HepG2 (cell line): Measurements from ENCODE around the gene PPP1R12C. TPM values are rescaled to one million over a fixed set of nuclear protein-coding genes. Genes with fewer than 3 reads are reported as not detected.

ENCODE experiments used
- CCAR2 ChIP-seq: fragments of 200-400 bp; formaldehyde crosslinking; optimal IDR thresholded peaks from 2 replicates; pipeline ENCODE3; 2018; ENCODE audit warnings: low read depth, mild to moderate bottlenecking, low read length, moderate library complexity
- CREBL2 ChIP-seq: sonication (generic); formaldehyde crosslinking; IDR thresholded peaks from 2 replicates; pipeline ENCODE4 v1.8.1; 2023; ENCODE audit warnings: missing genetic modification reagents, mild to moderate bottlenecking, borderline replicate concordance
- HMG20A ChIP-seq: IDR thresholded peaks from 2 replicates; pipeline ENCODE4 v1.6.1; 2016; ENCODE audit warnings: borderline replicate concordance
- KLF16 ChIP-seq, 2 experiments: sonication (generic) in 1 of 2; formaldehyde crosslinking in 1 of 2; IDR thresholded peaks; 2 replicates each; pipeline versions ENCODE4 v1.6.1 to v1.8.0; 2016 to 2023; ENCODE audit warnings: missing genetic modification reagents in 2 of 2, missing compliant biosample characterization in 1 of 2
- MLLT10 ChIP-seq: sonication (generic); formaldehyde crosslinking; IDR thresholded peaks from 2 replicates; pipeline ENCODE4 v1.4.0; 2020; ENCODE audit warnings: missing genetic modification reagents
- POLR2A ChIP-seq, 2 experiments: IDR thresholded peaks; 2 replicates each; pipeline ENCODE4 v1.6.1; 2011; ENCODE audit warnings: low read depth in 2 of 2, low read length in 2 of 2, mild to moderate bottlenecking in 1 of 2, moderate library complexity in 1 of 2; ENCODE audit not compliant: insufficient read depth in 1 of 2
- RERE ChIP-seq: IDR thresholded peaks from 2 replicates; pipeline ENCODE4 v1.6.1; 2016; ENCODE audit warnings: low read depth, missing genetic modification reagents, missing compliant biosample characterization
- SP1 ChIP-seq, 2 experiments: fragments of 450-650 bp in 1 of 2; sonication (generic) in 1 of 2; formaldehyde crosslinking in 1 of 2; IDR thresholded peaks; 2 replicates each; pipeline versions ENCODE4 v1.4.0 to v1.6.1; 2016 to 2020; ENCODE audit warnings: missing genetic modification reagents in 1 of 2
- TFDP1 ChIP-seq: IDR thresholded peaks from 2 replicates; pipeline ENCODE4 v1.6.1; 2016; ENCODE audit warnings: missing compliant biosample characterization, missing genetic modification reagents, borderline replicate concordance
- ZBTB37 ChIP-seq: sonication (generic); formaldehyde crosslinking; IDR thresholded peaks from 2 replicates; pipeline ENCODE4 v1.4.0; 2020; ENCODE audit warnings: mild to moderate bottlenecking, missing genetic modification reagents
- ZBTB7B ChIP-seq: sonication (generic); formaldehyde crosslinking; IDR thresholded peaks from 2 replicates; pipeline ENCODE4 v1.4.0; 2020; ENCODE audit warnings: missing genetic modification reagents
- ZFP62 ChIP-seq: sonication (generic); formaldehyde crosslinking; IDR thresholded peaks from 2 replicates; pipeline ENCODE4 v1.4.0; 2020; ENCODE audit warnings: missing genetic modification reagents
- ZNF256 ChIP-seq: sonication (generic); formaldehyde crosslinking; conservative IDR thresholded peaks from 2 replicates; pipeline ENCODE4 v1.4.0; 2020; ENCODE audit warnings: missing genetic modification reagents
- ZNF451 ChIP-seq: sonication (generic); formaldehyde crosslinking; IDR thresholded peaks from 2 replicates; pipeline ENCODE4 v1.5.0; 2020; ENCODE audit warnings: mild to moderate bottlenecking, missing genetic modification reagents
- ZNF501 ChIP-seq: sonication (generic); formaldehyde crosslinking; IDR thresholded peaks from 2 replicates; pipeline ENCODE4 v1.5.1; 2020; ENCODE audit warnings: mild to moderate bottlenecking, moderate library complexity, missing genetic modification reagents
- ZNF598 ChIP-seq: sonication (generic); formaldehyde crosslinking; IDR thresholded peaks from 2 replicates; pipeline ENCODE4 v1.5.1; 2020; ENCODE audit warnings: mild to moderate bottlenecking, missing genetic modification reagents, borderline replicate concordance
- ZNF746 ChIP-seq: sonication (generic); formaldehyde crosslinking; IDR thresholded peaks from 2 replicates; pipeline ENCODE4 v1.8.0; 2022; ENCODE audit warnings: mild to moderate bottlenecking, missing genetic modification reagents
- ZNF800 ChIP-seq: sonication (generic); formaldehyde crosslinking; IDR thresholded peaks from 2 replicates; pipeline ENCODE4 v1.4.0; 2020; ENCODE audit warnings: missing genetic modification reagents
- polyA plus RNA-seq, 8 experiments: library from polyadenylated mRNA; depleted of rRNA in 3 of 8; stranded (reverse) in 7 of 8; unstranded in 1 of 8; fragments of >200 nt; fragmentation: Illumina TruSeq in 4 of 8; extraction: Trizol in 4 of 8; gene quantifications; 2 replicates each; pipeline versions ENCODE4 v1.2.1 to v1.2.3, GENCODE V29; 2011 to 2016; ENCODE audit warnings: low read depth in 4 of 8, missing spikeins in 1 of 8, mixed read lengths in 1 of 8; ENCODE audit not compliant: insufficient read depth in 1 of 8
- total RNA-seq, 5 experiments: library from RNA; depleted of rRNA; stranded (reverse); fragments of >200 nt; fragmentation: Illumina TruSeq; extraction: Trizol; gene quantifications; 2 replicates each; pipeline ENCODE4 v1.2.3, GENCODE V29; 2016; ENCODE audit warnings: low read depth in 1 of 5

The PPP1R12C gene
- total and polyA plus RNA-seq, 2 of the 13 experiments (the other 11 are each of a cell fraction or from before 2014, with no cell fraction given), result 29.7 to 30.3 TPM

- TF ChIP-seq TFDP1 (CRISPR knock-in tag) (peak; percentile 39; the same call in 1 of the 2 replicates), RERE (no peak), ZNF598 (CRISPR knock-in tag) (peak; percentile 78; the same call in 1 of the 2 replicates), SP1 (IDR thresholded peaks at IDR 0.05) (no peak), SP1 (CRISPR knock-in tag; IDR thresholded peaks at IDR 0.05) (peak; percentile 44), CCAR2 (no peak), ZNF256 (no peak), ZBTB37 (CRISPR knock-in tag) (no peak), ZFP62 (CRISPR knock-in tag) (no peak), HMG20A (CRISPR knock-in tag) (no peak), ZNF501 (CRISPR knock-in tag) (peak; percentile 78), ZNF451 (CRISPR knock-in tag) (0 out of 2 replicates have a peak, but pooled peaks have one; percentile 11), POLR2A (IDR thresholded peaks at IDR 0.05; ENCODE audit: insufficient read depth in 1 of 2, low read depth in 2 of 2, low read length in 2 of 2) (peak in 1 of 2 experiments; percentile 52; a peak in 2 of 4 replicates), MLLT10 (CRISPR knock-in tag) (no peak), ZNF746 (CRISPR knock-in tag) (no peak), CREBL2 (no peak), ZNF800 (CRISPR knock-in tag) (no peak), ZBTB7B (CRISPR knock-in tag) (peak; percentile 73; the same call in 1 of the 2 replicates), KLF16 (CRISPR knock-in tag; IDR thresholded peaks at IDR 0.05) (0 out of 4 replicates have a peak, but pooled peaks of 1 of the 2 experiments have one; percentile 25)
Measured at GRCh38 chr19:55080968-55081769, 36.3 kb downstream of the PPP1R12C start (continued).
